Measurements from ENCODE around the gene CSF2RB. TPM values are rescaled to one million over a fixed set of nuclear protein-coding genes. Genes with fewer than 3 reads are reported as not detected.

The CSF2RB gene
- total and polyA plus RNA-seq, 10 of the 15 experiments (the other 5 are each of a cell fraction or from before 2014, with no cell fraction given), result 0.82 to 12.5 (median 5.4) TPM

- WGBS (ENCODE audit: insufficient coverage, insufficient replicate concordance, low lambda C conversion rate, missing lambda C conversion rate), result 5% methylated on average over 6 of the region's 6 CpGs
- Histone ChIP-seq H3K9ac (ENCODE audit: control insufficient read depth, insufficient read depth, low read length) (no peak overlapping the region), H3K36me3 (ENCODE audit: control insufficient read depth in 2 of 2, insufficient read depth in 2 of 2, low read length in 1 of 2) (peaks cover 6 to 13% of the 10 kb centered on the region in 2 experiments; a peak in 3 of 4 replicates), H3K4me2 (ENCODE audit: control insufficient read depth, insufficient read depth) (no peak overlapping the region), H3K27me3 (replicated peaks in 1 of 2; ENCODE audit: control insufficient read depth in 2 of 2, insufficient read depth in 2 of 2, low read length in 1 of 2) (no peaks in the 10 kb centered on the region), H4K20me1 (ENCODE audit: control insufficient read depth, insufficient read depth) (no peaks in the 10 kb centered on the region), H3K79me2 (ENCODE audit: control insufficient read depth, insufficient read depth, low read length) (peaks cover 2% of the 10 kb centered on the region), H3K4me1 (ENCODE audit: control insufficient read depth, insufficient read depth, low read length) (peaks cover 11% of the 10 kb centered on the region), H3K4me3 (no peak overlapping the region), H2AFZ (ENCODE audit: control insufficient read depth, low read depth, low read length) (no peak overlapping the region), H3K9me3 (replicated peaks; ENCODE audit: control insufficient read depth, insufficient read depth, low read length) (no peaks in the 10 kb centered on the region), H3K27ac (ENCODE audit: control insufficient read depth, insufficient read depth) (no peak overlapping the region)
- ChIA-PET SMC1A (ENCODE audit: uncharacterized antibody, unreplicated experiment) (interaction anchor here (1.5 kb wide), 1 partner anchor 11 kb away, joined by 4 read pairs; no protein-coding TSS in a partner anchor), RAD21 (ENCODE audit: unreplicated experiment) (interaction anchor here (0.6 kb wide), 1 partner anchor 86 kb away, joined by 3 read pairs; no protein-coding TSS in a partner anchor), POLR2A (no interaction called here), CTCF (interaction anchor here (0.6 kb wide), 1 partner anchor 52 kb away, joined by 3 read pairs; no protein-coding TSS in a partner anchor)
- FAIRE-seq, result no peak
- DNase-seq (ENCODE audit: low read depth, low spot score), result no peak
- intact Hi-C loops (cut with micrococcal nuclease; ENCODE audit: unreplicated experiment) (no loop called here), in situ Hi-C loops (cut with MboI) (no loop called here)
- no peak for ATAC-seq
- BruUV-seq (replicated peaks), result no TSS peak
- TF ChIP-seq POLR2AphosphoS5 (IDR thresholded peaks at IDR 0.05; ENCODE audit: low read length), result no peak
- TF ChIP-seq SIN3A (IDR thresholded peaks at IDR 0.05; ENCODE audit: low read depth, low read length), result no peak
- no peak for TF ChIP-seq KLF5 (IDR thresholded peaks at IDR 0.05; ENCODE audit: partially characterized antibody)
- no peak for TF ChIP-seq SIX5 (IDR thresholded peaks at IDR 0.05; ENCODE audit: low read depth, low read length, severe bottlenecking)
- TF ChIP-seq CUX1 (IDR thresholded peaks at IDR 0.05; ENCODE audit: insufficient replicate concordance, low read depth, low read length), result no peak
- no peak for TF ChIP-seq NFYA (IDR thresholded peaks at IDR 0.05; ENCODE audit: borderline replicate concordance, low read depth, low read length)
- no peak for TF ChIP-seq SREBF1 (IDR thresholded peaks at IDR 0.05; ENCODE audit: low read length)
- no peak for TF ChIP-seq E2F8 (IDR thresholded peaks at IDR 0.05; ENCODE audit: low read depth, partially characterized antibody)
- TF ChIP-seq MTA3 (IDR thresholded peaks at IDR 0.05; ENCODE audit: borderline replicate concordance, low read length), result no peak
- no peak for TF ChIP-seq NBN (IDR thresholded peaks at IDR 0.05)
- TF ChIP-seq NR2C2 (IDR thresholded peaks at IDR 0.05; ENCODE audit: borderline replicate concordance, control insufficient read depth, insufficient read length, low read depth), result no peak
- TF ChIP-seq MYC (IDR thresholded peaks at IDR 0.05; ENCODE audit: insufficient read depth, insufficient read length, insufficient replicate concordance, low read length, severe bottlenecking), result no peak
Observed at GRCh38 chr22:36926309-36926708, 12.9 kb downstream of the CSF2RB start.

Data from GM12878 (cell line).